ENCODE measurements around the gene EIF4G2.

EIF4G2 gene

GRCh38 chr11:10770626-10771254 lies 38.0 kb downstream of the EIF4G2 start:
- peak; percentile 38 for DNase-seq

- no peak for DNase-seq
Measured at GRCh38 chr11:10764412-10764811, 44.3 kb downstream of the EIF4G2 start.

- DNase-seq: no peak
Measured at GRCh38 chr11:10763766-10764165, 45.0 kb downstream of the EIF4G2 start.

GRCh38 chr11:10762913-10763421 lies 45.8 kb downstream of the EIF4G2 start:
- no peak for DNase-seq

- no peak for DNase-seq
Measured at GRCh38 chr11:10762185-10762584, 46.5 kb downstream of the EIF4G2 start.

- no peak for DNase-seq
Measured at GRCh38 chr11:10761085-10761698, 47.5 kb downstream of the EIF4G2 start.

- no peak for DNase-seq
Measured at GRCh38 chr11:10758957-10759356, 49.8 kb downstream of the EIF4G2 start.

GRCh38 chr11:10752486-10752885 lies 56.2 kb downstream of the EIF4G2 start:
- no peak for DNase-seq

GRCh38 chr11:10752061-10752460 lies 56.7 kb downstream of the EIF4G2 start:
- DNase-seq: no peak

GRCh38 chr11:10751581-10751940 lies 57.2 kb downstream of the EIF4G2 start:
- DNase-seq: no peak

GRCh38 chr11:10750838-10751580 lies 57.7 kb downstream of the EIF4G2 start, which contains the start of gene CTR9:
CTR9 (plus strand) TSS chr11:10751246; CDS start chr11:10751413, 167 bp downstream.
- peak; percentile 96 for DNase-seq

GRCh38 chr11:10749476-10749875 lies 59.2 kb downstream of the EIF4G2 start:
- DNase-seq: no peak

- no peak for DNase-seq
Measured at GRCh38 chr11:10747733-10748132, 61.0 kb downstream of the EIF4G2 start.
